ENCODE results near the gene OR1D5.
"Not testable (repeated sequence)": the region's sequence is repeated elsewhere in the genome, so short reads cannot be mapped to it uniquely, and the experiment has no call there.

DNA sequence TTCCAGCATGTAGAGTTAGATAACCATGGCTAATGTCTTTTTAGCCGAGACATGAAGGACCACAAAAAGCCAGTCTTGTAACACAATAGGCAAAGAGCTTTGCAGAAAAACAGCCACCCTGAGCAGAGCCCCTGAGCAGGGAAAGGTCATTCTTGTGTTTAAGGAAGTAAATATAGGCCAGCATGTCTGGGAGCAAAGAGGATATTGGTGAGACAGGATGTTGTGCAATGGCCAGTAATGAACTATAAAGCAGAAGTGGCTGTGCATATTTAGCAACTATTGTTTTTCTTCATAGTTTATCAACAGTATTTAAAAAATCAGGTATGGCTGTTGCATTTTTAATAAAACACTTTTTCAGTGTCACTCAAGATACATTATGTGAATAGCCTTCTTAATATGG, 1.8 kb upstream of the OR1D5 start:
- TF ChIP-seq, protein P1, sequence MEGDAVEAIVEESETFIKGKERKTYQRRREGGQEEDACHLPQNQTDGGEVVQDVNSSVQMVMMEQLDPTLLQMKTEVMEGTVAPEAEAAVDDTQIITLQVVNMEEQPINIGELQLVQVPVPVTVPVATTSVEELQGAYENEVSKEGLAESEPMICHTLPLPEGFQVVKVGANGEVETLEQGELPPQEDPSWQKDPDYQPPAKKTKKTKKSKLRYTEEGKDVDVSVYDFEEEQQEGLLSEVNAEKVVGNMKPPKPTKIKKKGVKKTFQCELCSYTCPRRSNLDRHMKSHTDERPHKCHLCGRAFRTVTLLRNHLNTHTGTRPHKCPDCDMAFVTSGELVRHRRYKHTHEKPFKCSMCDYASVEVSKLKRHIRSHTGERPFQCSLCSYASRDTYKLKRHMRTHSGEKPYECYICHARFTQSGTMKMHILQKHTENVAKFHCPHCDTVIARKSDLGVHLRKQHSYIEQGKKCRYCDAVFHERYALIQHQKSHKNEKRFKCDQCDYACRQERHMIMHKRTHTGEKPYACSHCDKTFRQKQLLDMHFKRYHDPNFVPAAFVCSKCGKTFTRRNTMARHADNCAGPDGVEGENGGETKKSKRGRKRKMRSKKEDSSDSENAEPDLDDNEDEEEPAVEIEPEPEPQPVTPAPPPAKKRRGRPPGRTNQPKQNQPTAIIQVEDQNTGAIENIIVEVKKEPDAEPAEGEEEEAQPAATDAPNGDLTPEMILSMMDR (IDR thresholded peaks at IDR 0.05; ENCODE audit: insufficient read depth, low read length, poor library complexity, severe bottlenecking): not testable (repeated sequence)
- not testable (repeated sequence) for TF ChIP-seq EZH2phosphoT487 (conservative IDR thresholded peaks at IDR 0.05; ENCODE audit: low read length)

Measured in SU-DHL-6 (cell line).